IMR-90 (cell line): ENCODE data around the gene SNRPD3.

Experiments used
- CTCF ChIP-seq: conservative IDR thresholded peaks from 2 replicates; pipeline ENCODE4 v1.5.1; 2012; ENCODE audit warnings: mild to moderate bottlenecking, low read depth, low read length, improper control_type of control experiment
- POLR2A ChIP-seq: IDR thresholded peaks from 2 replicates; pipeline ENCODE4 v1.6.1; 2012; ENCODE audit warnings: mild to moderate bottlenecking, low read depth, low read length
- RAD21 ChIP-seq: IDR thresholded peaks from 2 replicates; pipeline ENCODE4 v1.6.1; 2012; ENCODE audit warnings: low read length, improper control_type of control experiment
- RFX5 ChIP-seq: IDR thresholded peaks from 2 replicates; pipeline ENCODE4 v1.8.0; 2012; ENCODE audit warnings: low read depth, mild to moderate bottlenecking, low read length, moderate library complexity
- SMC3 ChIP-seq: fragments of 150-350 bp; IDR thresholded peaks from 2 replicates; pipeline ENCODE4 v1.6.1; 2016; ENCODE audit warnings: low read depth, mild to moderate bottlenecking, antibody characterized with exemption, low read length, moderate library complexity

- TF ChIP-seq RFX5 (no peak), CTCF (no peak), SMC3 (no peak), POLR2A (no peak), RAD21 (no peak)
Measured at GRCh38 chr22:24587251-24587650, 31.5 kb downstream of the SNRPD3 start.
